Measurements from ENCODE around the gene TOX2. TPM values are rescaled to one million over a fixed set of nuclear protein-coding genes. Genes with fewer than 3 reads are reported as not detected.

Gene TOX2
- total and polyA plus RNA-seq, 5 experiments from 2014 or later, result 0.31 to 1.3 (median 1.2) TPM

- DNase-seq (no peak), ATAC-seq (no peak)
- POLR2A ChIA-PET, result no interaction called here
- Mint-ChIP-seq H3K27ac (no peak overlapping the region), H3K27me3 (peaks cover 0 to 7% (median 0%) of the 10 kb centered on the region in 5 donors), H3K4me1 (no peaks in the 10 kb centered on the region), H3K4me3 (no peak overlapping the region), H3K9me3 (peaks cover 0 to 21% (median 10%) of the 10 kb centered on the region in 9 donors), H3K36me3 (peaks cover 0 to 15% (median 2%) of the 10 kb centered on the region in 3 donors)
Observed at GRCh38 chr20:43903953-43904826, 10.5 kb upstream of the TOX2 start.

GRCh38 chr20:43904827-43905177 is 9.8 kb upstream of the TOX2 start:
- Mint-ChIP-seq H3K4me1 (no peaks in the 10 kb centered on the region), H3K4me3 (no peak overlapping the region), H3K36me3 (peaks cover 0 to 15% (median 2%) of the 10 kb centered on the region in 3 donors), H3K9me3 (peaks cover 0 to 21% (median 10%) of the 10 kb centered on the region in 9 donors), H3K27ac (no peak overlapping the region), H3K27me3 (peaks cover 0 to 7% (median 0%) of the 10 kb centered on the region in 5 donors)
- DNase-seq (no peak), ATAC-seq (no peak)
- POLR2A ChIA-PET, result no interaction called here

GRCh38 chr20:43906505-43907034 is 8.1 kb upstream of the TOX2 start:
- POLR2A ChIA-PET, result no interaction called here
- no peaks in the 10 kb centered on the region for H3K4me1 Mint-ChIP-seq
- H3K27me3 Mint-ChIP-seq, result peaks cover 0 to 7% (median 1%) of the 10 kb centered on the region in 5 donors
- H3K4me3 Mint-ChIP-seq, result no peak overlapping the region
- ATAC-seq (no peak), DNase-seq (no peak)
- H3K9me3 Mint-ChIP-seq, result peaks cover 0 to 21% (median 10%) of the 10 kb centered on the region in 9 donors
- peaks cover 0 to 15% (median 2%) of the 10 kb centered on the region in 3 donors for H3K36me3 Mint-ChIP-seq
- H3K27ac Mint-ChIP-seq, result no peak overlapping the region

- no peak for ATAC-seq
- POLR2A ChIA-PET, result no interaction called here
- no peak overlapping the region for H3K27ac Mint-ChIP-seq
- peaks cover 0 to 25% (median 3%) of the 10 kb centered on the region in 3 donors for H3K36me3 Mint-ChIP-seq
- peaks cover 0 to 36% (median 23%) of the 10 kb centered on the region in 9 donors for H3K9me3 Mint-ChIP-seq
- peaks cover 0 to 28% (median 12%) of the 10 kb centered on the region in 5 donors for H3K27me3 Mint-ChIP-seq
- H3K4me3 Mint-ChIP-seq, result no peak overlapping the region
- DNase-seq, result no peak
- peaks cover 3 to 8% (median 5%) of the 10 kb centered on the region in 4 donors for H3K4me1 Mint-ChIP-seq
Observed at GRCh38 chr20:43909211-43909610, 5.4 kb upstream of the TOX2 start.

GRCh38 chr20:43909720-43910119 is 4.9 kb upstream of the TOX2 start:
- H3K36me3 Mint-ChIP-seq, result peaks cover 0 to 25% (median 3%) of the 10 kb centered on the region in 3 donors
- peaks cover 0 to 36% (median 23%) of the 10 kb centered on the region in 9 donors for H3K9me3 Mint-ChIP-seq
- DNase-seq (no peak), ATAC-seq (no peak)
- POLR2A ChIA-PET, result no interaction called here
- H3K4me1 Mint-ChIP-seq, result peaks cover 3 to 8% (median 5%) of the 10 kb centered on the region in 4 donors
- peaks cover 0 to 28% (median 13%) of the 10 kb centered on the region in 5 donors for H3K27me3 Mint-ChIP-seq
- no peak overlapping the region for H3K27ac Mint-ChIP-seq
- no peak overlapping the region for H3K4me3 Mint-ChIP-seq

- Mint-ChIP-seq H3K9me3 (peaks cover 0 to 36% (median 23%) of the 10 kb centered on the region in 9 donors), H3K36me3 (peaks cover 0 to 30% (median 3%) of the 10 kb centered on the region in 3 donors), H3K4me1 (peaks cover 8 to 16% (median 11%) of the 10 kb centered on the region in 4 donors), H3K4me3 (no peak overlapping the region), H3K27me3 (peaks cover 6 to 33% (median 20%) of the 10 kb centered on the region in 5 donors), H3K27ac (no peak overlapping the region)
- ATAC-seq (no peak), DNase-seq (no peak)
- POLR2A ChIA-PET, result no interaction called here
Observed at GRCh38 chr20:43910564-43910963, 4.1 kb upstream of the TOX2 start.

- ATAC-seq (no peak), DNase-seq (no peak)
- H3K9me3 Mint-ChIP-seq, result peaks cover 0 to 36% (median 23%) of the 10 kb centered on the region in 9 donors
- H3K4me1 Mint-ChIP-seq, result peaks cover 8 to 17% (median 13%) of the 10 kb centered on the region in 4 donors
- POLR2A ChIA-PET, result no interaction called here
- H3K4me3 Mint-ChIP-seq, result no peak overlapping the region
- H3K27ac Mint-ChIP-seq, result no peak overlapping the region
- peaks cover 0 to 30% (median 3%) of the 10 kb centered on the region in 3 donors for H3K36me3 Mint-ChIP-seq
- peaks cover 6 to 35% (median 20%) of the 10 kb centered on the region in 5 donors for H3K27me3 Mint-ChIP-seq
Observed at GRCh38 chr20:43911066-43911465, 3.6 kb upstream of the TOX2 start.

- Mint-ChIP-seq H3K27me3 (peaks cover 10 to 55% (median 40%) of the 10 kb centered on the region in 5 donors), H3K27ac (peak overlapping the region in 3 of 10 donors; percentile 11 to 66 (median 36)), H3K36me3 (peaks cover 0 to 22% (median 2%) of the 10 kb centered on the region in 3 donors), H3K4me3 (peak overlapping the region; percentile 57 to 83 (median 73)), H3K4me1 (peaks cover 10 to 24% (median 19%) of the 10 kb centered on the region in 4 donors), H3K9me3 (peaks cover 0 to 23% (median 13%) of the 10 kb centered on the region in 9 donors)
- no peak for ATAC-seq
- DNase-seq, result no peak
- POLR2A ChIA-PET, result interaction anchor here (0.6 kb wide), 1 partner anchor 262 kb away, joined by 3 read pairs; no protein-coding TSS in a partner anchor
Observed at GRCh38 chr20:43913291-43914025, 1.2 kb upstream of the TOX2 start.

GRCh38 chr20:43915211-43916072 is 790 bp downstream of the TOX2 start:
- POLR2A ChIA-PET, result no interaction called here
- Mint-ChIP-seq H3K27me3 (peaks cover 16 to 55% (median 43%) of the 10 kb centered on the region in 5 donors), H3K4me3 (peak overlapping the region; percentile 75 to 94 (median 90)), H3K27ac (peak overlapping the region; percentile 0 to 84 (median 63)), H3K4me1 (peaks cover 10 to 24% (median 19%) of the 10 kb centered on the region in 4 donors), H3K36me3 (peaks cover 0 to 14% (median 4%) of the 10 kb centered on the region in 3 donors), H3K9me3 (peaks cover 0 to 19% (median 14%) of the 10 kb centered on the region in 9 donors)
- DNase-seq (peak in 6 of 10 donors; percentile 26 to 66 (median 40)), ATAC-seq (peak; percentile 44 to 53)

GRCh38 chr20:43916073-43916880 is 1.6 kb downstream of the TOX2 start:
- Mint-ChIP-seq H3K4me3 (peak overlapping the region; percentile 50 to 93 (median 76)), H3K36me3 (peaks cover 0 to 14% (median 4%) of the 10 kb centered on the region in 3 donors), H3K27ac (peak overlapping the region in 1 of 10 donors; percentile 57), H3K27me3 (peaks cover 16 to 55% (median 43%) of the 10 kb centered on the region in 5 donors), H3K4me1 (peaks cover 10 to 25% (median 21%) of the 10 kb centered on the region in 4 donors), H3K9me3 (peaks cover 0 to 19% (median 14%) of the 10 kb centered on the region in 9 donors)
- DNase-seq (peak in 1 of 10 donors; percentile 27), ATAC-seq (no peak)
- POLR2A ChIA-PET, result no interaction called here

- POLR2A ChIA-PET, result no interaction called here
- Mint-ChIP-seq H3K9me3 (peaks cover 0 to 16% (median 14%) of the 10 kb centered on the region in 9 donors), H3K4me3 (peak overlapping the region in 9 of 10 donors; percentile 33 to 78 (median 46)), H3K4me1 (peaks cover 10 to 32% (median 27%) of the 10 kb centered on the region in 4 donors), H3K27ac (no peak overlapping the region), H3K27me3 (peaks cover 16 to 60% (median 42%) of the 10 kb centered on the region in 5 donors), H3K36me3 (peaks cover 0 to 14% (median 4%) of the 10 kb centered on the region in 3 donors)
- no peak for DNase-seq
- ATAC-seq, result no peak
Observed at GRCh38 chr20:43916881-43917371, 2.3 kb downstream of the TOX2 start.
